Caco-2 (cell line): Measurements from ENCODE around the gene NOTCH1. TPM values are rescaled to one million over a fixed set of nuclear protein-coding genes. Genes with fewer than 3 reads are reported as not detected.

Source experiments
- BruUV-seq: library from RNA; stranded (reverse); fragments of 400-500 nt; replicated peaks from 2 replicates; lab custom pipeline; 2021; lab: Mats Ljungman, UMichigan
- CTCF ChIA-PET: fragments of 300-600 bp; sonication (Branson Sonifier 250); formaldehyde crosslinking; loops from one replicate; lab custom pipeline; 2022; ENCODE audit warnings: antibody characterized with exemption; lab: Charles Lee
- POLR2A ChIA-PET: fragments of 300-600 bp; sonication (Branson Sonifier 250); formaldehyde crosslinking; loops from one replicate; lab custom pipeline; 2022; ENCODE audit warnings: antibody characterized with exemption; lab: Charles Lee
- DNase-seq, 2 experiments: peaks; one replicate each; pipeline versions ENCODE4 v3.0.0 to v3.0.0-alpha.2; 2020 to 2022
- H3K27me3 ChIP-seq: replicated peaks from 2 replicates; pipeline ENCODE4 v1.6.0; 2011; ENCODE audit warnings: low read length; ENCODE audit not compliant: control insufficient read depth, insufficient read depth
- H3K36me3 ChIP-seq: 2 replicates; pipeline ENCODE4 v1.5.1; 2011; ENCODE audit warnings: low read length; ENCODE audit not compliant: control insufficient read depth, insufficient read depth
- H3K4me1 ChIP-seq: fragments of 250-450 bp; sonication (Bioruptor Pico); 2 replicates; pipeline ENCODE4 v1.5.1; 2020; ENCODE audit warnings: mild to moderate bottlenecking
- H3K4me3 ChIP-seq: 2 replicates; pipeline ENCODE4 v1.5.1; 2011; ENCODE audit warnings: low read depth, mild to moderate bottlenecking, control low read depth, low read length
- H3K9me3 ChIP-seq: fragments of 250-450 bp; sonication (Bioruptor Pico); 2 replicates; pipeline ENCODE4 v1.5.1; 2020; ENCODE audit warnings: mild to moderate bottlenecking, moderate library complexity
- H3K27ac Mint-ChIP-seq: one replicate; pipeline ENCODE4 v1.8.0; 2022; ENCODE audit warnings: mixed read lengths; ENCODE audit not compliant: unreplicated experiment
- H3K27me3 Mint-ChIP-seq: one replicate; pipeline ENCODE4 v1.8.0; 2022; ENCODE audit warnings: mixed read lengths; ENCODE audit not compliant: insufficient read depth, unreplicated experiment
- H3K36me3 Mint-ChIP-seq: one replicate; pipeline ENCODE4 v1.8.0; 2022; ENCODE audit warnings: mild to moderate bottlenecking, mixed read lengths; ENCODE audit not compliant: insufficient read depth, unreplicated experiment
- H3K4me1 Mint-ChIP-seq: one replicate; pipeline ENCODE4 v1.8.0; 2022; ENCODE audit warnings: low read depth, mixed read lengths; ENCODE audit not compliant: unreplicated experiment
- H3K4me3 Mint-ChIP-seq: one replicate; pipeline ENCODE4 v1.8.0; 2022; ENCODE audit warnings: mild to moderate bottlenecking, moderate library complexity, mixed read lengths; ENCODE audit not compliant: unreplicated experiment
- H3K9me3 Mint-ChIP-seq: one replicate; pipeline ENCODE4 v1.8.0; 2022; ENCODE audit warnings: mixed read lengths; ENCODE audit not compliant: unreplicated experiment
- intact Hi-C: fragments of 100-400 bp; cut with micrococcal nuclease; formaldehyde crosslinking; loops from one replicate; pipeline ENCODE4 v1.10.0; 2022; ENCODE audit not compliant: unreplicated experiment
- total RNA-seq: library from RNA; stranded (reverse); gene quantifications from 2 replicates; pipeline ENCODE4 v1.2.3, GENCODE V29; 2022
- TF ChIP-seq, protein P1 (sequence below), 2 experiments: fragments of 200-600 bp in 1 of 2; IDR thresholded peaks; 1 replicate in 1 of 2; 2 replicates in 1 of 2; pipeline versions ENCODE4 v1.5.1 to v1.8.0; 2011 to 2022; ENCODE audit warnings: antibody characterized with exemption in 1 of 2, control low read depth in 1 of 2, inconsistent platforms in 1 of 2, low read depth in 1 of 2, low read length in 1 of 2, mild to moderate bottlenecking in 1 of 2, moderate library complexity in 1 of 2; ENCODE audit not compliant: insufficient read depth in 1 of 2, severe bottlenecking in 1 of 2, unreplicated experiment in 1 of 2

The NOTCH1 gene
- total RNA-seq, 1 experiment from 2014 or later, result 6.3 TPM

GRCh38 chr9:136544964-136545691 lies 720 bp downstream of the NOTCH1 start:
- H3K9me3 Mint-ChIP-seq, result no peaks in the 10 kb centered on the region
- H3K4me3 ChIP-seq, result peak overlapping the region; percentile 53
- ChIA-PET POLR2A (no interaction called here), CTCF (interaction anchor here (0.5 kb wide), 1 partner anchor 878 kb away, joined by 12 read pairs; the partner anchor contains the start of genes EXD3 and NOXA1)
- H3K9me3 ChIP-seq, result no peaks in the 10 kb centered on the region
- no TSS peak for BruUV-seq
- no peak for DNase-seq
- H3K27me3 Mint-ChIP-seq, result no peaks in the 10 kb centered on the region
- no peak overlapping the region for H3K27ac Mint-ChIP-seq
- H3K27me3 ChIP-seq, result no peaks in the 10 kb centered on the region
- H3K4me1 ChIP-seq, result peaks cover 24% of the 10 kb centered on the region
- H3K36me3 ChIP-seq, result no peaks in the 10 kb centered on the region
- H3K4me1 Mint-ChIP-seq, result no peaks in the 10 kb centered on the region
- intact Hi-C loops, result loop anchor here (5.0 kb wide), 1 partner anchor 58 kb away; no protein-coding TSS in a partner anchor
- TF ChIP-seq, protein P1, sequence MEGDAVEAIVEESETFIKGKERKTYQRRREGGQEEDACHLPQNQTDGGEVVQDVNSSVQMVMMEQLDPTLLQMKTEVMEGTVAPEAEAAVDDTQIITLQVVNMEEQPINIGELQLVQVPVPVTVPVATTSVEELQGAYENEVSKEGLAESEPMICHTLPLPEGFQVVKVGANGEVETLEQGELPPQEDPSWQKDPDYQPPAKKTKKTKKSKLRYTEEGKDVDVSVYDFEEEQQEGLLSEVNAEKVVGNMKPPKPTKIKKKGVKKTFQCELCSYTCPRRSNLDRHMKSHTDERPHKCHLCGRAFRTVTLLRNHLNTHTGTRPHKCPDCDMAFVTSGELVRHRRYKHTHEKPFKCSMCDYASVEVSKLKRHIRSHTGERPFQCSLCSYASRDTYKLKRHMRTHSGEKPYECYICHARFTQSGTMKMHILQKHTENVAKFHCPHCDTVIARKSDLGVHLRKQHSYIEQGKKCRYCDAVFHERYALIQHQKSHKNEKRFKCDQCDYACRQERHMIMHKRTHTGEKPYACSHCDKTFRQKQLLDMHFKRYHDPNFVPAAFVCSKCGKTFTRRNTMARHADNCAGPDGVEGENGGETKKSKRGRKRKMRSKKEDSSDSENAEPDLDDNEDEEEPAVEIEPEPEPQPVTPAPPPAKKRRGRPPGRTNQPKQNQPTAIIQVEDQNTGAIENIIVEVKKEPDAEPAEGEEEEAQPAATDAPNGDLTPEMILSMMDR (IDR thresholded peaks at IDR 0.05; ENCODE audit: insufficient read depth in 1 of 2, low read depth in 1 of 2, low read length in 1 of 2, severe bottlenecking in 1 of 2, unreplicated experiment in 1 of 2), result no peak
- H3K36me3 Mint-ChIP-seq, result peaks cover 10% of the 10 kb centered on the region
- H3K4me3 Mint-ChIP-seq, result peak overlapping the region; percentile 80

- ChIA-PET CTCF (no interaction called here), POLR2A (no interaction called here)
- Histone ChIP-seq H3K36me3 (no peaks in the 10 kb centered on the region), H3K27me3 (no peaks in the 10 kb centered on the region), H3K4me1 (peaks cover 24% of the 10 kb centered on the region), H3K9me3 (no peaks in the 10 kb centered on the region), H3K4me3 (peak overlapping the region; percentile 53)
- BruUV-seq, result TSS peak; percentile 23
- Mint-ChIP-seq H3K27me3 (no peaks in the 10 kb centered on the region), H3K9me3 (no peaks in the 10 kb centered on the region), H3K36me3 (peaks cover 10% of the 10 kb centered on the region), H3K27ac (no peak overlapping the region), H3K4me1 (no peaks in the 10 kb centered on the region), H3K4me3 (peak overlapping the region; percentile 80)
- DNase-seq, result peak in 1 of 2 experiments; percentile 44
- intact Hi-C loops, result no loop called here
- TF ChIP-seq, protein P1 (IDR thresholded peaks at IDR 0.05; ENCODE audit: insufficient read depth in 1 of 2, low read depth in 1 of 2, low read length in 1 of 2, severe bottlenecking in 1 of 2, unreplicated experiment in 1 of 2), result no peak
Observed at GRCh38 chr9:136544548-136544963, 1.3 kb downstream of the NOTCH1 start.

DNA sequence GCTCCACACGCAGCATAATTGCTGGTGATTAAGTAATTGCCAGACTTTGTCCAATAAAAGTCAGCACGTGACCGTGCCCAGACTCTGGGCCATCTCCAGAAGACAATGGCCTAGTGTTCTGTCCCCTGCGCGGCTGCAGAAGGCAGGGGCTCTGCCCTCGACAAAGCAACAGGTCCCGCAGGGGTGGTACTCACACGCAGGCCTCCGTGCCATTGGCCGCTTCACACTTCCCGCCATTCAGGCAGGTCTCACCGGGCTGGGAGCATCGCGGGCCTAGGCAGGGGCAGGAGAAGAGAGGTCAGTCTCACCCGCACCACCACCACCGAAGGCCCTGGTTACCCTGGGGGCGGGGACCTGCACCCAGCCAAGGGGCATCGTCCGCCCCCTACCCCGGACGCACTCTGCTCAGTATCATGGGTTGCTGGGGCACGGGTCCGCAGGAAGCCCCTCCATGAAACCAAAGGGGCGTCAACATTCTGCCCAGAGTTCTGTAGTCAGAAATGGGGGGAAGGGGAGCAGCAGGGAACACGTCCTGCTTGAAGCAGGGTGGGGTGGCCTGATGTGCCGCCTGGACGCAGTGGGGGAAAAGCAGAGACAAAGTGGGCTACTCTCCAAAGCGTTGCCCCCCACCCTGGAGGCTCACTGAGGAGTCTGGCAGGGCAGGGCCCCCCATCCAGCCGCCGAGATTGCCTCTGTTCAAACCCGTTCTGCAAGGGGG lies 1.9 kb downstream of the NOTCH1 start:
- no peak overlapping the region for H3K27ac Mint-ChIP-seq
- ChIA-PET CTCF (no interaction called here), POLR2A (no interaction called here)
- peak overlapping the region; percentile 53; the same call in 1 of the 2 replicates for H3K4me3 ChIP-seq
- intact Hi-C loops, result no loop called here
- H3K27me3 ChIP-seq, result no peaks in the 10 kb centered on the region
- no peak for DNase-seq
- H3K36me3 ChIP-seq, result no peaks in the 10 kb centered on the region
- no peaks in the 10 kb centered on the region for H3K27me3 Mint-ChIP-seq
- H3K36me3 Mint-ChIP-seq, result peaks cover 10% of the 10 kb centered on the region
- peak overlapping the region; percentile 80 for H3K4me3 Mint-ChIP-seq
- H3K4me1 ChIP-seq, result peaks cover 24% of the 10 kb centered on the region
- no peaks in the 10 kb centered on the region for H3K4me1 Mint-ChIP-seq
- no peaks in the 10 kb centered on the region for H3K9me3 Mint-ChIP-seq
- BruUV-seq, result no TSS peak
- TF ChIP-seq, protein P1 (IDR thresholded peaks at IDR 0.05; ENCODE audit: insufficient read depth in 1 of 2, low read depth in 1 of 2, low read length in 1 of 2, severe bottlenecking in 1 of 2, unreplicated experiment in 1 of 2), result no peak
- no peaks in the 10 kb centered on the region for H3K9me3 ChIP-seq
